GM18520 (cell line): ENCODE results near the gene EIF2S3.
A peak's percentile ranks its signal among the peaks of the same experiment; 100 is the strongest.
"Not testable (repeated sequence)": the region's sequence is repeated elsewhere in the genome, so short reads cannot be mapped to it uniquely, and the experiment has no call there.

Experiments used
- ATAC-seq: cut with Tn5 transposase; IDR thresholded peaks from one replicate; pipeline ENCODE4 v1.9.1; 2021; ENCODE audit not compliant: unreplicated experiment

Gene EIF2S3

GRCh38 chrX:24054182-24055042 is at the start of gene EIF2S3:
Gene EIF2S3 (plus strand): TSS chrX:24054956. CDS start chrX:24054969, 13 bp downstream.
- ATAC-seq, result peak; percentile 88

- no peak for ATAC-seq
Measured at GRCh38 chrX:24005028-24005427, 49.7 kb upstream of the EIF2S3 start.

- ATAC-seq, result no peak
Measured at GRCh38 chrX:24005867-24006266, 48.9 kb upstream of the EIF2S3 start.

- no peak for ATAC-seq
Measured at GRCh38 chrX:24012266-24012665, 42.5 kb upstream of the EIF2S3 start.

GRCh38 chrX:24014388-24015018 is 40.3 kb upstream of the EIF2S3 start:
- peak; percentile 51 for ATAC-seq

- ATAC-seq, result no peak
Measured at GRCh38 chrX:24017674-24018073, 37.1 kb upstream of the EIF2S3 start.

- ATAC-seq, result no peak
Measured at GRCh38 chrX:24018809-24019208, 35.9 kb upstream of the EIF2S3 start.

GRCh38 chrX:24019448-24019847 is 35.3 kb upstream of the EIF2S3 start:
- ATAC-seq, result no peak

- ATAC-seq, result no peak
Measured at GRCh38 chrX:24020306-24020876, 34.4 kb upstream of the EIF2S3 start.

- no peak for ATAC-seq
Measured at GRCh38 chrX:24023544-24023943, 31.2 kb upstream of the EIF2S3 start.

GRCh38 chrX:24023972-24024669 is 30.6 kb upstream of the EIF2S3 start:
- no peak for ATAC-seq

GRCh38 chrX:24024819-24025740 is 29.7 kb upstream of the EIF2S3 start:
- ATAC-seq, result peak; percentile 81

GRCh38 chrX:24025741-24026403 is 28.9 kb upstream of the EIF2S3 start:
- peak; percentile 15 for ATAC-seq

- ATAC-seq, result no peak
Measured at GRCh38 chrX:24026432-24026831, 28.3 kb upstream of the EIF2S3 start.

GRCh38 chrX:24027086-24027485 is 27.7 kb upstream of the EIF2S3 start, which contains the start of gene KLHL15:
Gene KLHL15 (minus strand): TSS chrX:24027186. CDS start chrX:24006693, 20,493 bp downstream.
- ATAC-seq, result no peak

- ATAC-seq, result no peak
Measured at GRCh38 chrX:24027985-24028384, 26.8 kb upstream of the EIF2S3 start.

GRCh38 chrX:24030597-24030996 is 24.2 kb upstream of the EIF2S3 start:
- no peak for ATAC-seq

GRCh38 chrX:24034485-24034884 is 20.3 kb upstream of the EIF2S3 start:
- no peak for ATAC-seq

GRCh38 chrX:24037729-24038128 is 17.0 kb upstream of the EIF2S3 start:
- ATAC-seq, result no peak

- not testable (repeated sequence) for ATAC-seq
Measured at GRCh38 chrX:24046060-24046459, 8.7 kb upstream of the EIF2S3 start.
